WTC11 (cell line): ENCODE data around the gene SPOUT1. TPM values are rescaled to one million over a fixed set of nuclear protein-coding genes. Genes with fewer than 3 reads are reported as not detected.

ENCODE experiments used
- ATAC-seq: fragments of 200-7000 bp; cut with Tn5 transposase; 2 replicates; pipeline ENCODE4 v1.10.0; 2021; ENCODE audit warnings: mild to moderate bottlenecking, moderate library complexity
- CTCF ChIA-PET: fragments of 300-600 bp; sonication (Branson Sonifier 250); formaldehyde crosslinking; loops from one replicate; lab custom pipeline; 2021; ENCODE audit warnings: antibody characterized with exemption; lab: Charles Lee
- POLR2A ChIA-PET: fragments of 350-600 bp; sonication (Branson Sonifier 250); formaldehyde crosslinking; loops from one replicate; lab custom pipeline; 2021; ENCODE audit warnings: antibody characterized with exemption; lab: Charles Lee
- DNase-seq: peaks from one replicate; pipeline ENCODE4 v3.0.0; 2021; ENCODE audit warnings: low spot score
- H3K27ac Mint-ChIP-seq: 2 replicates; pipeline ENCODE4 v1.8.0; 2021; ENCODE audit warnings: mixed read lengths
- H3K27me3 Mint-ChIP-seq: 2 replicates; pipeline ENCODE4 v1.8.0; 2021; ENCODE audit warnings: low read depth, mild to moderate bottlenecking, moderate library complexity, mixed read lengths
- H3K36me3 Mint-ChIP-seq: 2 replicates; pipeline ENCODE4 v1.8.0; 2021; ENCODE audit warnings: mixed read lengths
- H3K4me1 Mint-ChIP-seq: 2 replicates; pipeline ENCODE4 v1.8.0; 2022; ENCODE audit warnings: mixed read lengths
- H3K4me3 Mint-ChIP-seq: 2 replicates; pipeline ENCODE4 v1.8.0; 2021; ENCODE audit warnings: mild to moderate bottlenecking, moderate library complexity, mixed read lengths
- H3K9me3 Mint-ChIP-seq: 2 replicates; pipeline ENCODE4 v1.8.0; 2021; ENCODE audit warnings: mixed read lengths
- ATF6 ChIP-seq: sonication (generic); formaldehyde crosslinking; IDR thresholded peaks from 2 replicates; pipeline ENCODE4 v1.8.1; 2023; ENCODE audit warnings: mild to moderate bottlenecking, missing genetic modification reagents
- CBFB ChIP-seq: sonication (generic); formaldehyde crosslinking; IDR thresholded peaks from 2 replicates; pipeline ENCODE4 v1.8.1; 2022; ENCODE audit warnings: mild to moderate bottlenecking, low read depth, missing genetic modification reagents
- CTCF ChIP-seq: fragments of 200-600 bp; IDR thresholded peaks from 2 replicates; pipeline ENCODE4 v1.8.0; 2022; ENCODE audit warnings: antibody characterized with exemption
- EMX1 ChIP-seq: fragments of 250-450 bp; sonication (Bioruptor Pico); IDR thresholded peaks from 2 replicates; pipeline ENCODE4 v1.8.0; 2021; ENCODE audit warnings: mild to moderate bottlenecking
- ESRRA ChIP-seq: sonication (generic); formaldehyde crosslinking; IDR thresholded peaks from 2 replicates; pipeline ENCODE4 v1.8.1; 2022; ENCODE audit warnings: mild to moderate bottlenecking, missing genetic modification reagents, borderline replicate concordance
- FOXP1 ChIP-seq: sonication (generic); formaldehyde crosslinking; IDR thresholded peaks from 2 replicates; pipeline ENCODE4 v1.8.0; 2022; ENCODE audit warnings: missing genetic modification reagents, mild to moderate bottlenecking, moderate library complexity, borderline replicate concordance
- GTF2I ChIP-seq: fragments of 250-450 bp; sonication (Bioruptor Pico); conservative IDR thresholded peaks from 2 replicates; pipeline ENCODE4 v1.4.0; 2021; ENCODE audit warnings: mild to moderate bottlenecking
- IRF1 ChIP-seq: sonication (generic); formaldehyde crosslinking; IDR thresholded peaks from 2 replicates; pipeline ENCODE4 v1.8.0; 2023; ENCODE audit warnings: missing genetic modification reagents
- JUN ChIP-seq: sonication (generic); formaldehyde crosslinking; IDR thresholded peaks from 2 replicates; pipeline ENCODE4 v1.8.0; 2023; ENCODE audit warnings: mild to moderate bottlenecking, missing genetic modification reagents
- MLX ChIP-seq: sonication (generic); formaldehyde crosslinking; IDR thresholded peaks from 2 replicates; pipeline ENCODE4 v1.8.1; 2023; ENCODE audit warnings: mild to moderate bottlenecking, missing genetic modification reagents, moderate library complexity
- MYBL2 ChIP-seq: sonication (generic); formaldehyde crosslinking; IDR thresholded peaks from 2 replicates; pipeline ENCODE4 v1.8.1; 2023; ENCODE audit warnings: mild to moderate bottlenecking, moderate library complexity, missing genetic modification reagents
- TEAD4 ChIP-seq: sonication (generic); formaldehyde crosslinking; IDR thresholded peaks from 2 replicates; pipeline ENCODE4 v1.8.0; 2022; ENCODE audit warnings: mild to moderate bottlenecking, missing genetic modification reagents
- ZMAT4 ChIP-seq: fragments of 250-450 bp; sonication (Bioruptor Pico); IDR thresholded peaks from 2 replicates; pipeline ENCODE4 v1.9.0; 2021; ENCODE audit warnings: mild to moderate bottlenecking
- ZNF232 ChIP-seq: sonication (generic); formaldehyde crosslinking; IDR thresholded peaks from 2 replicates; pipeline ENCODE4 v1.8.0; 2022; ENCODE audit warnings: mild to moderate bottlenecking, missing genetic modification reagents
- ZNF317 ChIP-seq: sonication (generic); formaldehyde crosslinking; IDR thresholded peaks from 2 replicates; pipeline ENCODE4 v1.8.1; 2023; ENCODE audit warnings: low read depth, mild to moderate bottlenecking, moderate library complexity, missing genetic modification reagents, borderline replicate concordance
- ZNF532 ChIP-seq: fragments of 250-450 bp; sonication (Bioruptor Pico); IDR thresholded peaks from 2 replicates; pipeline ENCODE4 v1.9.0; 2021; ENCODE audit warnings: mild to moderate bottlenecking, borderline replicate concordance
- total RNA-seq: library from RNA; stranded (reverse); gene quantifications from 3 replicates; pipeline ENCODE4 v1.2.3, GENCODE V29; 2021
- TF ChIP-seq, protein P1 (sequence below): sonication (generic); formaldehyde crosslinking; IDR thresholded peaks from 2 replicates; pipeline ENCODE4 v1.8.1; 2022; ENCODE audit warnings: low read depth, missing genetic modification reagents, borderline replicate concordance
- TF ChIP-seq, protein P2 (sequence below): fragments of 250-450 bp; sonication (Bioruptor Pico); IDR thresholded peaks from 2 replicates; pipeline ENCODE4 v2.1.2; 2022; ENCODE audit warnings: mild to moderate bottlenecking, moderate library complexity

SPOUT1 gene
- total RNA-seq, 1 experiment from 2014 or later, result 79.3 TPM

DNA sequence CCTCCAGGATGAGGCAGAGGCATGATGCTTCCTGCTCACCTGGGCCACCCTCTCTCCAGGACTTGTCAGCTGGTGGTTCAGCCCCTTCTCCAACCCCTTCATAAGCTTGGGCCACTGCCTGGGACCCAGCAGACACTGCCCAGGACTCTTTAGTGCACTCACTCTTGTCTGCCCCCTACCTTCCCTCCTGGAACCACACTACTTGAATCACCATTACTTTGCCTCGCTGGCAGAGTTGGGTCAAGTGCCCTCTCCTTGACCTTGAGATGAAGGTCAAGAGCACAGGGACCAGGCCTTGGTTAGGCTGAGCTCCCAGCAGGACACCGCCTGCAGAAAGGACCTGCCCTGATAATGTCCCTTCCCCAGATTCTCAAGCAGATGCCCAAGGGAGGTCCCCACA lies 19.8 kb downstream of the SPOUT1 start:
- ChIA-PET POLR2A (interaction anchor here (1.0 kb wide), 1 partner anchor 8 kb away, joined by 5 read pairs; the partner anchor contains the start of gene ENDOG), CTCF (interaction anchor here (0.6 to 2.0 kb wide), 5 partner anchors 9 to 218 kb away, joined by 4 to 13 read pairs (median 8); partner anchors contain the start of genes ENDOG and SH3GLB2)
- no peak for DNase-seq
- TF ChIP-seq, protein P1, sequence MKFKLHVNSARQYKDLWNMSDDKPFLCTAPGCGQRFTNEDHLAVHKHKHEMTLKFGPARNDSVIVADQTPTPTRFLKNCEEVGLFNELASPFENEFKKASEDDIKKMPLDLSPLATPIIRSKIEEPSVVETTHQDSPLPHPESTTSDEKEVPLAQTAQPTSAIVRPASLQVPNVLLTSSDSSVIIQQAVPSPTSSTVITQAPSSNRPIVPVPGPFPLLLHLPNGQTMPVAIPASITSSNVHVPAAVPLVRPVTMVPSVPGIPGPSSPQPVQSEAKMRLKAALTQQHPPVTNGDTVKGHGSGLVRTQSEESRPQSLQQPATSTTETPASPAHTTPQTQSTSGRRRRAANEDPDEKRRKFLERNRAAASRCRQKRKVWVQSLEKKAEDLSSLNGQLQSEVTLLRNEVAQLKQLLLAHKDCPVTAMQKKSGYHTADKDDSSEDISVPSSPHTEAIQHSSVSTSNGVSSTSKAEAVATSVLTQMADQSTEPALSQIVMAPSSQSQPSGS (CRISPR knock-in tag), result no peak
- TF ChIP-seq ESRRA (CRISPR knock-in tag), result peak; percentile 40; the same call in 1 of the 2 replicates
- peak; percentile 63 for ATAC-seq
- Mint-ChIP-seq H3K27me3 (no peaks in the 10 kb centered on the region), H3K27ac (peak overlapping the region; percentile 61), H3K9me3 (no peaks in the 10 kb centered on the region), H3K4me1 (no peaks in the 10 kb centered on the region; the same call in 1 of the 2 replicates), H3K36me3 (peaks cover 7% of the 10 kb centered on the region), H3K4me3 (no peak overlapping the region)

GRCh38 chr9:128809036-128809599 lies 20.5 kb downstream of the SPOUT1 start:
- no peaks in the 10 kb centered on the region; the same call in 1 of the 2 replicates for H3K4me1 Mint-ChIP-seq
- no peak overlapping the region for H3K27ac Mint-ChIP-seq
- H3K27me3 Mint-ChIP-seq, result no peaks in the 10 kb centered on the region
- no peaks in the 10 kb centered on the region for H3K9me3 Mint-ChIP-seq
- H3K4me3 Mint-ChIP-seq, result no peak overlapping the region
- H3K36me3 Mint-ChIP-seq, result peaks cover 8% of the 10 kb centered on the region
- CTCF ChIA-PET, result interaction anchor here (0.9 to 2.3 kb wide), 6 partner anchors 9 to 136 kb away, joined by 3 to 13 read pairs (median 8); partner anchors contain the start of gene ENDOG
- no peak for ATAC-seq
- no peak for DNase-seq
- POLR2A ChIA-PET, result no interaction called here
- TF ChIP-seq MLX (CRISPR knock-in tag) (no peak), FOXP1 (CRISPR knock-in tag) (no peak), ZNF532 (CRISPR knock-in tag) (no peak), EMX1 (CRISPR knock-in tag) (no peak), ZMAT4 (CRISPR knock-in tag) (no peak), ATF6 (CRISPR knock-in tag) (no peak), CTCF (no peak), GTF2I (CRISPR knock-in tag) (no peak), MYBL2 (CRISPR knock-in tag) (no peak), ZNF317 (CRISPR knock-in tag) (no peak), CBFB (no peak), IRF1 (CRISPR knock-in tag) (no peak), TEAD4 (CRISPR knock-in tag) (no peak), ZNF232 (no peak), JUN (CRISPR knock-in tag) (no peak)
- TF ChIP-seq, protein P2, sequence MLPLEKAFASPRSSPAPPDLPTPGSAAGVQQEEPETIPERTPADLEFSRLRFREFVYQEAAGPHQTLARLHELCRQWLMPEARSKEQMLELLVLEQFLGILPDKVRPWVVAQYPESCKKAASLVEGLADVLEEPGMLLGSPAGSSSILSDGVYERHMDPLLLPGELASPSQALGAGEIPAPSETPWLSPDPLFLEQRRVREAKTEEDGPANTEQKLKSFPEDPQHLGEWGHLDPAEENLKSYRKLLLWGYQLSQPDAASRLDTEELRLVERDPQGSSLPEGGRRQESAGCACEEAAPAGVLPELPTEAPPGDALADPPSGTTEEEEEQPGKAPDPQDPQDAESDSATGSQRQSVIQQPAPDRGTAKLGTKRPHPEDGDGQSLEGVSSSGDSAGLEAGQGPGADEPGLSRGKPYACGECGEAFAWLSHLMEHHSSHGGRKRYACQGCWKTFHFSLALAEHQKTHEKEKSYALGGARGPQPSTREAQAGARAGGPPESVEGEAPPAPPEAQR (CRISPR knock-in tag), result no peak
- TF ChIP-seq, protein P1 (CRISPR knock-in tag), result no peak
